H1 (cell line): Measurements from ENCODE around the gene CEBPA. TPM values are rescaled to one million over a fixed set of nuclear protein-coding genes. Genes with fewer than 3 reads are reported as not detected.
A peak's percentile ranks its signal among the peaks of the same experiment; 100 is the strongest.

ENCODE experiments used
- CTCF ChIA-PET: fragments of 300-600 bp; sonication (Branson Sonifier 250); formaldehyde crosslinking; loops from one replicate; lab custom pipeline; 2021; ENCODE audit not compliant: partially characterized antibody; lab: Charles Lee
- POLR2A ChIA-PET: fragments of 300-600 bp; sonication (Branson Sonifier 250); formaldehyde crosslinking; loops from one replicate; lab custom pipeline; 2021; ENCODE audit warnings: inconsistent platforms; ENCODE audit not compliant: partially characterized antibody; lab: Charles Lee
- DNase-seq, 2 experiments: peaks; one replicate each; pipeline versions ENCODE4 v3.0.0 to v3.0.0-alpha.2; 2010 to 2022; ENCODE audit warnings: low spot score in 2 of 2, low read depth in 1 of 2, mixed read lengths in 1 of 2
- FAIRE-seq: peaks from 2 replicates; lab custom pipeline; 2011; peaks lifted over from hg19 to GRCh38; lab: Jason Lieb, UNC
- H2AFZ ChIP-seq: 2 replicates; pipeline ENCODE4 v1.8.1; 2012; ENCODE audit warnings: low read length, inconsistent platforms
- H2AK5ac ChIP-seq: 2 replicates; pipeline ENCODE4 v1.6.1; 2013; ENCODE audit warnings: low read depth, low read length
- H2BK120ac ChIP-seq: replicated peaks from 2 replicates; pipeline ENCODE3; 2013; ENCODE audit warnings: low read depth, low read length, inconsistent platforms
- H2BK12ac ChIP-seq: 2 replicates; pipeline ENCODE4 v1.6.1; 2013; ENCODE audit warnings: low read depth, low read length
- H2BK15ac ChIP-seq: 2 replicates; pipeline ENCODE4 v1.6.1; 2013; ENCODE audit warnings: low read length
- H2BK20ac ChIP-seq: 2 replicates; pipeline ENCODE4 v1.6.1; 2013; ENCODE audit warnings: low read length
- H2BK5ac ChIP-seq: 2 replicates; pipeline ENCODE4 v1.6.1; 2013; ENCODE audit warnings: low read depth, low read length
- H3K14ac ChIP-seq: 2 replicates; pipeline ENCODE4 v1.6.1; 2013; ENCODE audit warnings: inconsistent platforms; ENCODE audit not compliant: insufficient read length
- H3K18ac ChIP-seq: 2 replicates; pipeline ENCODE4 v1.6.1; 2013; ENCODE audit warnings: low read length; ENCODE audit errors: extremely low read depth
- H3K23ac ChIP-seq: 2 replicates; pipeline ENCODE4 v1.6.1; 2013; ENCODE audit warnings: inconsistent platforms; ENCODE audit not compliant: insufficient read length
- H3K23me2 ChIP-seq: 2 replicates; pipeline ENCODE4 v1.6.1; 2013; ENCODE audit warnings: low read depth, low read length
- H3K27ac ChIP-seq: 2 replicates; pipeline ENCODE4 v1.6.1; 2011; ENCODE audit warnings: low read depth, low read length, inconsistent platforms
- H3K27me3 ChIP-seq, 4 experiments: replicated peaks in 1 of 4; 1 replicate in 1 of 4; 2 replicates in 3 of 4; pipeline versions ENCODE4 v1.6.1 to v1.8.1; 2011 to 2013; ENCODE audit warnings: low read length in 3 of 4, mild to moderate bottlenecking in 3 of 4, inconsistent platforms in 2 of 4, mixed read lengths in 2 of 4, moderate library complexity in 1 of 4; ENCODE audit not compliant: control insufficient read depth in 3 of 4, insufficient read depth in 3 of 4; ENCODE audit errors: extremely low read depth in 1 of 4
- H3K36me3 ChIP-seq, 4 experiments: 2 replicates each; pipeline versions ENCODE4 v1.6.1 to v1.8.1; 2011 to 2013; ENCODE audit warnings: mild to moderate bottlenecking in 4 of 4, low read length in 3 of 4, moderate library complexity in 2 of 4, control low read depth in 1 of 4, inconsistent platforms in 1 of 4; ENCODE audit not compliant: insufficient read depth in 4 of 4, control insufficient read depth in 2 of 4
- H3K4ac ChIP-seq: replicated peaks from 2 replicates; pipeline ENCODE3; 2013; ENCODE audit warnings: low read length, low read depth, mixed read lengths, inconsistent platforms; ENCODE audit not compliant: insufficient read length
- H3K4me1 ChIP-seq, 4 experiments: replicated peaks in 1 of 4; 1 replicate in 1 of 4; 2 replicates in 3 of 4; pipeline versions ENCODE4 v1.6.1 to v1.8.1; 2011 to 2013; ENCODE audit warnings: low read length in 3 of 4, inconsistent platforms in 2 of 4, mixed read lengths in 1 of 4; ENCODE audit not compliant: insufficient read depth in 4 of 4, control insufficient read depth in 3 of 4
- H3K4me2 ChIP-seq, 2 experiments: 2 replicates each; pipeline versions ENCODE4 v1.6.1 to v1.8.1; 2011 to 2013; ENCODE audit warnings: low read depth in 2 of 2, low read length in 2 of 2, control low read depth in 1 of 2, inconsistent platforms in 1 of 2, mild to moderate bottlenecking in 1 of 2; ENCODE audit not compliant: insufficient read depth in 1 of 2
- H3K4me3 ChIP-seq, 4 experiments: fragments of 200-600, 300-600 bp in 1 of 4; sonication (generic), shearing (Covaris generic), sonication (Bioruptor Twin) in 1 of 4; 2 replicates each; pipeline versions ENCODE4 v1.5.1 to v1.8.1; 2011 to 2016; ENCODE audit warnings: low read length in 4 of 4, low read depth in 3 of 4, control low read depth in 2 of 4, inconsistent platforms in 2 of 4, mild to moderate bottlenecking in 2 of 4, mixed read lengths in 1 of 4, moderate library complexity in 1 of 4; ENCODE audit not compliant: insufficient read depth in 2 of 4; ENCODE audit errors: extremely low read depth in 1 of 4
- H3K56ac ChIP-seq: replicated peaks from 2 replicates; pipeline ENCODE3; 2013; ENCODE audit warnings: low read depth, mild to moderate bottlenecking, mixed read lengths, low read length, inconsistent platforms; ENCODE audit not compliant: insufficient read length
- H3K79me1 ChIP-seq: 2 replicates; pipeline ENCODE4 v1.6.1; 2013; ENCODE audit warnings: low read depth, low read length, control low read depth
- H3K79me2 ChIP-seq, 2 experiments: 2 replicates each; pipeline versions ENCODE4 v1.6.1 to v1.8.1; 2012 to 2013; ENCODE audit warnings: low read length in 2 of 2, mild to moderate bottlenecking in 2 of 2, inconsistent platforms in 1 of 2; ENCODE audit not compliant: insufficient read depth in 2 of 2, control insufficient read depth in 1 of 2
- H3K9ac ChIP-seq, 4 experiments: replicated peaks in 1 of 4; 1 replicate in 1 of 4; 2 replicates in 3 of 4; pipeline versions ENCODE4 v1.6.1 to v1.8.1; 2011 to 2013; ENCODE audit warnings: low read depth in 3 of 4, low read length in 3 of 4, control low read depth in 2 of 4, mild to moderate bottlenecking in 2 of 4, moderate library complexity in 2 of 4, inconsistent platforms in 1 of 4; ENCODE audit errors: extremely low read depth in 1 of 4
- H3K9me3 ChIP-seq, 2 experiments: 2 replicates each; pipeline versions ENCODE4 v1.6.1 to v1.8.1; 2012 to 2013; ENCODE audit warnings: mild to moderate bottlenecking in 2 of 2, moderate library complexity in 2 of 2, control low read depth in 1 of 2, inconsistent platforms in 1 of 2, low read depth in 1 of 2, low read length in 1 of 2, mixed read lengths in 1 of 2; ENCODE audit not compliant: insufficient read depth in 2 of 2
- H4K20me1 ChIP-seq, 2 experiments: replicated peaks in 1 of 2; 2 replicates each; pipeline versions ENCODE3 to v1.8.1; 2011 to 2013; ENCODE audit warnings: inconsistent platforms in 2 of 2, low read length in 2 of 2, mild to moderate bottlenecking in 1 of 2; ENCODE audit not compliant: insufficient read depth in 2 of 2, control insufficient read depth in 1 of 2
- H4K5ac ChIP-seq: 2 replicates; pipeline ENCODE4 v1.6.1; 2013; ENCODE audit warnings: low read length, low read depth, mixed read lengths, inconsistent platforms; ENCODE audit not compliant: insufficient read length
- H4K8ac ChIP-seq: 2 replicates; pipeline ENCODE4 v1.8.0; 2013; ENCODE audit warnings: mild to moderate bottlenecking, moderate library complexity, low read length, inconsistent platforms; ENCODE audit not compliant: insufficient read depth; ENCODE audit errors: extremely low read depth
- H4K91ac ChIP-seq: replicated peaks from 2 replicates; pipeline ENCODE3; 2013; ENCODE audit warnings: low read length, mixed read lengths, inconsistent platforms; ENCODE audit not compliant: insufficient read length
- BRCA1 ChIP-seq: IDR thresholded peaks from 2 replicates; pipeline ENCODE4 v1.6.1; 2012; ENCODE audit warnings: low read depth, low read length, improper control_type of control experiment
- WGBS, 2 experiments: shearing (Covaris generic) in 1 of 2; methylation state at CpG; one replicate each; pipeline versions ENCODE4 v1.1.6 to v1.1.7; 2013 to 2015; ENCODE audit warnings: low lambda C conversion rate in 2 of 2, mixed read lengths in 2 of 2, inconsistent platforms in 1 of 2, low coverage in 1 of 2, missing lambda C conversion rate in 1 of 2; ENCODE audit not compliant: insufficient replicate concordance in 2 of 2, insufficient coverage in 1 of 2, insufficient read length in 1 of 2; ENCODE audit errors: extremely low coverage in 1 of 2, missing lambda C conversion rate in 1 of 2; 5-methylcytosine and 5-hydroxymethylcytosine counted together
- polyA plus RNA-seq, 7 experiments: library from polyadenylated mRNA; depleted of rRNA in 3 of 7; stranded (reverse) in 5 of 7; unstranded in 2 of 7; fragments of >200 nt in 5 of 7; fragments of 200-250 nt in 2 of 7; gene quantifications; 1 replicate in 5 of 7; 2 replicates in 1 of 7; 4 replicates in 1 of 7; pipeline versions ENCODE4 v1.2.1 to v1.2.3, GENCODE V29; 2011 to 2013; ENCODE audit warnings: missing spikeins in 2 of 7, mixed read lengths in 2 of 7
- total RNA-seq: library from RNA; stranded (reverse); fragmentation: NEBNext Ultra II Directional; extraction: Animal tissue kit (Norgen Biotek cat#: 25700); gene quantifications from 2 replicates; pipeline ENCODE4 v1.2.1, GENCODE V29; 2021
- TF ChIP-seq, protein P1 (sequence below), 3 experiments: IDR thresholded peaks; 1 replicate in 2 of 3; 2 replicates in 1 of 3; pipeline versions ENCODE4 v1.5.1 to v1.6.1; 2011; ENCODE audit warnings: low read length in 3 of 3, mild to moderate bottlenecking in 3 of 3, inconsistent platforms in 2 of 3, low read depth in 1 of 3, moderate library complexity in 1 of 3; ENCODE audit not compliant: insufficient read depth in 1 of 3; ENCODE audit errors: control extremely low read depth in 1 of 3
- TF ChIP-seq, protein P2 (sequence below): IDR thresholded peaks from 2 replicates; pipeline ENCODE4 v1.6.1; 2012; ENCODE audit warnings: inconsistent platforms

Gene CEBPA
- total and polyA plus RNA-seq, 2 of the 8 experiments (the other 6 are each of a cell fraction or from before 2014, with no cell fraction given), result 2.0 to 2.7 TPM

DNA sequence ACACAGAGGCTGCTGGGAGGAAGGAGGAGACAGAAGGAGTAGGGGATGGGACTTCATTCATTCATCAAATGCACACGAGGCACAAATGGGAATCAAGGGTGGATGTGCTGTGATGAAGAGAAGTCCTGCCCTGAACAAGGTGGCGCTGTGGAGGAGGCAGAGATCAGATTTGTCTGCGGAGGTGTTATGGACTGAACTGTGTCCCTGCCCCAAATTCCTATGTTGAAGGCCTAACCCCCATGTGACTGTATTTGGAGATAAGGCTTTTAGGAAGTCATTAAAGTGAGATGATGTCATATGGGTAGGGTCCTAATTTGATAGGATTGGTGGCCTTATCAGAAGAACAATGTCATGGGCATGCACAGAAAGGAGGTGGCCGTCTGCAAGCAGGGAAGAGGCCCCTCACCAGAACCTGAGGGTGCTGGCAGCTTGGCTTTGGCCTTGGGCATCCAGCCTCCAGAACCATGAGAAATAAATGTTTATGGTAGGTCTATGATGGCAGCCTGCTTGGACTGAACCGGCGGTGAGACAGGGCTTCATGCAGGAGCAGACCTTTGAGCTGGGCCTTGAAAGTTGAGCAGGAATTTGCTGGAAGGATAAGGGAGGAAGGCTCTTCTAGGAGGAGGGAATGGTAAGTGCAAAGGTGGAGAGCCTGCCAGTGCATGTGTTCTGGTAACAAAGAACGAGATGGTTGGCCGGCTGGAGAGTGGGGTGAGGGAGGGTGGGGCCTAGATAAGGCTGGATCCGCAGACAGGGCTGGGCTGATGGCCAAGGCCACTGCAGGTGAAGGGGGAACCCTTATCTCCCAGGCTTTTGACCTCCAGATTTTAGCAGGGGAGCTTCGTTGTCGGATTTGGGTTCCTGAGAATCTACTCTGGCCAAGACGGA, 2.7 kb upstream of the CEBPA start:
- H3K79me1 ChIP-seq, result no peaks in the 10 kb centered on the region; the same call in 1 of the 2 replicates
- H3K18ac ChIP-seq, result no peak overlapping the region; the same call in 1 of the 2 replicates
- H2BK5ac ChIP-seq, result no peak overlapping the region
- H2AFZ ChIP-seq, result no peak overlapping the region
- peaks cover 12% of the 10 kb centered on the region; the same call in 1 of the 2 replicates for H3K23me2 ChIP-seq
- CTCF ChIA-PET, result interaction anchor here (1.1 to 2.5 kb wide), 4 partner anchors 8 to 58 kb away, joined by 3 to 7 read pairs (median 4); no protein-coding TSS in a partner anchor
- H3K27ac ChIP-seq, result no peak overlapping the region
- peak overlapping the region in 1 of 2 experiments; percentile 76; a peak in 1 of 4 replicates for H3K4me2 ChIP-seq
- no peak overlapping the region for H2BK120ac ChIP-seq
- DNase-seq (no peak), FAIRE-seq (no peak)
- H4K8ac ChIP-seq, result no peak overlapping the region; the same call in 1 of the 2 replicates
- H2BK20ac ChIP-seq, result 0 out of 2 replicates have a peak overlapping the region, but pooled peaks have one; percentile 72
- POLR2A ChIA-PET, result interaction anchor here (0.6 to 1.8 kb wide), 2 partner anchors 8 to 66 kb away, joined by 3 read pairs; no protein-coding TSS in a partner anchor
- H4K20me1 ChIP-seq, result peaks cover 2 to 5% of the 10 kb centered on the region in 2 experiments
- peaks cover 3 to 16% (median 12%) of the 10 kb centered on the region in 4 experiments for H3K4me1 ChIP-seq
- H4K5ac ChIP-seq, result no peak overlapping the region
- no peak overlapping the region for H3K14ac ChIP-seq
- 87% methylated on average over 12 of the region's 12 CpGs; no CpG with 5 or more reads in 1 of the 2 experiments for WGBS, 2 experiments
- H3K23ac ChIP-seq, result no peak overlapping the region
- TF ChIP-seq, protein P1, sequence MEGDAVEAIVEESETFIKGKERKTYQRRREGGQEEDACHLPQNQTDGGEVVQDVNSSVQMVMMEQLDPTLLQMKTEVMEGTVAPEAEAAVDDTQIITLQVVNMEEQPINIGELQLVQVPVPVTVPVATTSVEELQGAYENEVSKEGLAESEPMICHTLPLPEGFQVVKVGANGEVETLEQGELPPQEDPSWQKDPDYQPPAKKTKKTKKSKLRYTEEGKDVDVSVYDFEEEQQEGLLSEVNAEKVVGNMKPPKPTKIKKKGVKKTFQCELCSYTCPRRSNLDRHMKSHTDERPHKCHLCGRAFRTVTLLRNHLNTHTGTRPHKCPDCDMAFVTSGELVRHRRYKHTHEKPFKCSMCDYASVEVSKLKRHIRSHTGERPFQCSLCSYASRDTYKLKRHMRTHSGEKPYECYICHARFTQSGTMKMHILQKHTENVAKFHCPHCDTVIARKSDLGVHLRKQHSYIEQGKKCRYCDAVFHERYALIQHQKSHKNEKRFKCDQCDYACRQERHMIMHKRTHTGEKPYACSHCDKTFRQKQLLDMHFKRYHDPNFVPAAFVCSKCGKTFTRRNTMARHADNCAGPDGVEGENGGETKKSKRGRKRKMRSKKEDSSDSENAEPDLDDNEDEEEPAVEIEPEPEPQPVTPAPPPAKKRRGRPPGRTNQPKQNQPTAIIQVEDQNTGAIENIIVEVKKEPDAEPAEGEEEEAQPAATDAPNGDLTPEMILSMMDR (IDR thresholded peaks at IDR 0.05; ENCODE audit: control extremely low read depth in 1 of 3, insufficient read depth in 1 of 3, low read depth in 1 of 3, low read length in 3 of 3), result peak in 2 of 3 experiments; percentile 36 to 44; a peak in 2 of 4 replicates
- no peak for TF ChIP-seq BRCA1
- TF ChIP-seq, protein P2, sequence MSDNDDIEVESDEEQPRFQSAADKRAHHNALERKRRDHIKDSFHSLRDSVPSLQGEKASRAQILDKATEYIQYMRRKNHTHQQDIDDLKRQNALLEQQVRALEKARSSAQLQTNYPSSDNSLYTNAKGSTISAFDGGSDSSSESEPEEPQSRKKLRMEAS, result no peak
- H3K4ac ChIP-seq, result no peak overlapping the region
- 0 out of 2 replicates have a peak overlapping the region, but pooled peaks have one; percentile 68 for H2BK12ac ChIP-seq
- H3K4me3 ChIP-seq, result no peak overlapping the region
- H2BK15ac ChIP-seq, result peak overlapping the region; percentile 61; the same call in 1 of the 2 replicates
- H4K91ac ChIP-seq, result no peak overlapping the region
- H3K9me3 ChIP-seq, result no peaks in the 10 kb centered on the region
- no peaks in the 10 kb centered on the region for H3K79me2 ChIP-seq
- no peak overlapping the region for H3K56ac ChIP-seq
- H2AK5ac ChIP-seq, result 0 out of 2 replicates have a peak overlapping the region, but pooled peaks have one; percentile 53
- peaks cover 20 to 42% (median 37%) of the 10 kb centered on the region in 4 experiments for H3K27me3 ChIP-seq
- no peak overlapping the region for H3K9ac ChIP-seq
- H3K36me3 ChIP-seq, result no peaks in the 10 kb centered on the region; a peak in 1 of 8 replicates
